Adrenal gland (tissue), 12 donors: ENCODE measurements around the gene ZG16. TPM values are rescaled to one million over a fixed set of nuclear protein-coding genes. Genes with fewer than 3 reads are reported as not detected.
A peak's percentile ranks its signal among the peaks of the same experiment; 100 is the strongest.

Experiments
- DNase-seq, 7 donors: peaks; one replicate each; pipeline ENCODE4 v3.0.0-alpha.2; 2019 to 2020
- H3K27ac ChIP-seq, 5 donors: fragments of 200-600 bp; sonication (generic) in 4 of 5; 1 replicate in 3 of 5; 2 replicates in 2 of 5; pipeline versions ENCODE4 v1.5.1 to v1.8.0; 2016 to 2020; ENCODE audit warnings: mild to moderate bottlenecking in 1 of 5
- H3K27me3 ChIP-seq: fragments of 200-600 bp; 2 replicates; pipeline ENCODE4 v1.8.0; 2021
- H3K36me3 ChIP-seq, 2 donors: fragments of 200-600 bp; replicated peaks in 1 of 2; 1 replicate in 1 of 2; 2 replicates in 1 of 2; pipeline versions ENCODE4 v1.5.1 to v1.8.0; 2018 to 2022
- H3K4me1 ChIP-seq, 2 donors: fragments of 200-600 bp; replicated peaks in 1 of 2; 1 replicate in 1 of 2; 2 replicates in 1 of 2; pipeline versions ENCODE4 v1.5.1 to v1.8.0; 2018 to 2021
- H3K4me3 ChIP-seq, 4 donors: fragments of 200-600 bp; sonication (generic) in 3 of 4; one replicate each; pipeline ENCODE4 v1.5.1; 2016 to 2018
- H3K9me3 ChIP-seq, 3 donors: fragments of 200-600 bp; sonication (generic) in 1 of 3; replicated peaks in 1 of 3; 1 replicate in 2 of 3; 2 replicates in 1 of 3; pipeline versions ENCODE4 v1.5.1 to v1.8.0; 2016 to 2021
- POLR2A ChIP-seq, 2 donors: fragments of 450-650 bp; IDR thresholded peaks; one replicate each; pipeline ENCODE4 v1.6.1; 2017; ENCODE audit warnings: antibody characterized with exemption in 2 of 2, mild to moderate bottlenecking in 2 of 2, moderate library complexity in 1 of 2
- WGBS, 4 donors: extraction: QIAGEN DNeasy Blood & Tissue Kit in 2 of 4; methylation state at CpG; one replicate each; pipeline versions ENCODE4 v1.1.5 to v1.1.7; 2013 to 2017; 5-methylcytosine and 5-hydroxymethylcytosine counted together
- intact Hi-C, 2 donors: fragments of 100-400 bp; cut with DNase I; formaldehyde crosslinking; loops; one replicate each; pipeline versions ENCODE4 v1.14.1 to v1.15.0; 2022 to 2023
- polyA plus RNA-seq, 3 donors: library from polyadenylated mRNA; stranded (reverse); fragments of 200-250 nt in 2 of 3; fragments of 350-450 nt in 1 of 3; fragmentation: Illumina TruSeq in 1 of 3; extraction: RNeasy Lipid Tissue Mini Kit (QIAGEN cat#74804) in 1 of 3; gene quantifications; one replicate each; pipeline ENCODE4 v1.2.3, GENCODE V29; 2013 to 2014
- total RNA-seq, 9 donors: library from RNA; depleted of rRNA in 4 of 9; stranded (reverse); fragments of >200 nt in 4 of 9; fragments of 120-200 nt in 1 of 9; fragmentation: NEBNext Ultra II Directional in 1 of 9; extraction: Animal tissue kit (Norgen Biotek cat#: 25700) in 1 of 9; gene quantifications; one replicate each; pipeline versions ENCODE4 v1.1.0 to v1.2.4, GENCODE V29; 2013 to 2023
- TF ChIP-seq, protein P1 (sequence below), 6 experiments: fragments of 450-650 bp in 4 of 6; fragments of 200-600 bp in 2 of 6; sonication (generic) in 1 of 6; IDR thresholded peaks; 1 replicate in 5 of 6; 2 replicates in 1 of 6; pipeline versions ENCODE4 v1.5.1 to v1.8.0; 2016 to 2021; ENCODE audit warnings: antibody characterized with exemption in 6 of 6, mild to moderate bottlenecking in 2 of 6, moderate library complexity in 1 of 6
- donor health status: healthy with polysubstance abuse.
- donor health status: Bipolar disorder and iron deficiency.
- donor health status: DM: yes; HTN: yes; CAD: no.
- donor health status: DM: no; HTN: no; CAD: no.
- donor health status: DM: no; HTN: no; CAD: no.
- donor health status: DM: yes; HTN: yes; CAD: no.

The ZG16 gene
- total and polyA plus RNA-seq, 12 donors, result 0.07 to 0.20 (median 0.14) TPM; not detected in 8

DNA sequence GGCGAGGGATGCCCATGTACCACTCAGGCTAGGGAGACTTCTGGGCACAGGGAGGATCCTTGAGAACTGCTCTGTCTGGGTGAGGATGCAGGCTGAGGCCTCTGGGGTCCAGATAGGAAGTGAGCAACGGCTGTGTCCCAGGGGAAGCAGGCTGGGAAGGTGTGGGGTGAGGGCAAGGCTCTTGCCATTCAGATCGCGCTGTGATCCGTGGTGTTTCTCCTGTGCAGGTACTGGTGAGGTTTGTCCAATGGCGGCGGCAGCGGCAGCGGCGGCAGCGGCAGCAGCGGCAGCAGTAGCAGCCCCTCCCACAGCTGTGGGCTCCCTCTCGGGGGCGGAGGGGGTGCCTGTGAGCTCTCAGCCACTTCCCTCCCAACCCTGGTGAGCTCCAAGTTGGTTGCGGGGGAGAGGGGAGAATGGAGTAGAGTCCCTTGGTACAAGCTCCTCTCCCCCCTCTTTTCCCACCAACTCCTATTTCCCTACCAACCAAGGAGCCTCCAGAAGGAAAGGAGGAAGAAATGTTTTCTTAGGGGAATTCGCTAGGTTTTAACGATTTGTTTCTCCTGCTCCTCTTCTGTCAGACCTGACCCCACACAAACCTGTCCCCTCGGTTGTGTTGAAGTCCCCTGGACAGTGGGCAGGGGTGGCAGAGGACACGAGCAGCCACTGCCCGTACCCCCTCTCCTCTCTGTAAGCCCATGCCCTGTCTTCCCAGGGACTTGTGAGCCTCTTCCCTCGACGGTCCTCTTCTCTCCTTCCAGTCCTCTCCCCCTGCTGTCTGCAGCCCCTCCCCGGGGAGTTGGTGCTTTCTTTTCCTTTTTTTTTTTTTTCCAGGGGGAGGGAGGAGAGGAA, 32.0 kb downstream of the ZG16 start:
- peak overlapping the region; percentile 62 to 97 (median 93) for H3K27ac ChIP-seq

DNA sequence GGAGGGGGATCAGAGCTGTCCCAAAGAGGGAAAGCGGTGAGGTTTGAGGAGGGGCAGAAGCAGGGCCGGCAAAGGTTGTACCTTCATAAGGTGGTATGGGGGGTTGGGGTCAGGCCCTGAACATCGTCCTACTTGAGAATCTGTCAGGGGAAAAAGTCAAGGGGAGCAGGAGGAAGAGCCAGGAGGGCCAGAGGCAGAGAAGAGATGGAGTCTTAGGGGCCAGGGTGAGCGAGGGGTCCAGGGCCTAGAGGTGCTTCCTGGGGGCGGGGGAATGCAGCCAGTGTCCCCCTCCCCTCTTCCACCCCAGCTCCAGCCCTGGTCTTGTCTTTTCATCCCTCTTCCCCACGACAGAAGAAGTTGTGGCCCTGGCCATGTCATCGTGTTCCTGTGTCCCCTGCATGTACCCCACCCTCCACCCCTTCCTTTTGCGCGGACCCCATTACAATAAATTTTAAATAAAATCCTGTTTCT, 32.7 kb downstream of the ZG16 start:
- Histone ChIP-seq H3K9me3 (no peaks in the 10 kb centered on the region), H3K27ac (peak overlapping the region; percentile 62 to 97 (median 82)), H3K4me3 (no peak overlapping the region), H3K27me3 (no peaks in the 10 kb centered on the region), H3K4me1 (peaks cover 34 to 61% of the 10 kb centered on the region in 2 donors), H3K36me3 (peaks cover 0 to 18% of the 10 kb centered on the region in 2 donors)
- TF ChIP-seq POLR2A (IDR thresholded peaks at IDR 0.05), result no peak
- TF ChIP-seq, protein P1, sequence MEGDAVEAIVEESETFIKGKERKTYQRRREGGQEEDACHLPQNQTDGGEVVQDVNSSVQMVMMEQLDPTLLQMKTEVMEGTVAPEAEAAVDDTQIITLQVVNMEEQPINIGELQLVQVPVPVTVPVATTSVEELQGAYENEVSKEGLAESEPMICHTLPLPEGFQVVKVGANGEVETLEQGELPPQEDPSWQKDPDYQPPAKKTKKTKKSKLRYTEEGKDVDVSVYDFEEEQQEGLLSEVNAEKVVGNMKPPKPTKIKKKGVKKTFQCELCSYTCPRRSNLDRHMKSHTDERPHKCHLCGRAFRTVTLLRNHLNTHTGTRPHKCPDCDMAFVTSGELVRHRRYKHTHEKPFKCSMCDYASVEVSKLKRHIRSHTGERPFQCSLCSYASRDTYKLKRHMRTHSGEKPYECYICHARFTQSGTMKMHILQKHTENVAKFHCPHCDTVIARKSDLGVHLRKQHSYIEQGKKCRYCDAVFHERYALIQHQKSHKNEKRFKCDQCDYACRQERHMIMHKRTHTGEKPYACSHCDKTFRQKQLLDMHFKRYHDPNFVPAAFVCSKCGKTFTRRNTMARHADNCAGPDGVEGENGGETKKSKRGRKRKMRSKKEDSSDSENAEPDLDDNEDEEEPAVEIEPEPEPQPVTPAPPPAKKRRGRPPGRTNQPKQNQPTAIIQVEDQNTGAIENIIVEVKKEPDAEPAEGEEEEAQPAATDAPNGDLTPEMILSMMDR (IDR thresholded peaks at IDR 0.05), result no peak
- WGBS, 4 donors, result 18 to 28% (median 24%) methylated on average over 9 of the region's 9 CpGs
- intact Hi-C loops, result no loop called here
- DNase-seq, result peak in 3 of 7 donors; percentile 12 to 36 (median 22)

More for the DNA sequence above, 32.0 kb downstream of the ZG16 start:
- intact Hi-C loops, result no loop called here
- peaks cover 34 to 56% of the 10 kb centered on the region in 2 donors for H3K4me1 ChIP-seq
- H3K36me3 ChIP-seq, result peaks cover 0 to 18% of the 10 kb centered on the region in 2 donors
- DNase-seq, result peak in 6 of 7 donors; percentile 23 to 66 (median 46)
- no peak overlapping the region for H3K4me3 ChIP-seq
- H3K9me3 ChIP-seq, result no peaks in the 10 kb centered on the region
- H3K27me3 ChIP-seq, result no peaks in the 10 kb centered on the region
- WGBS, 4 donors, result 45 to 56% (median 54%) methylated on average over 13 to 23 of the region's 23 CpGs
- peak in 1 of 2 donors; percentile 5 for TF ChIP-seq POLR2A (IDR thresholded peaks at IDR 0.05)
- TF ChIP-seq, protein P1 (IDR thresholded peaks at IDR 0.05), result no peak

DNA sequence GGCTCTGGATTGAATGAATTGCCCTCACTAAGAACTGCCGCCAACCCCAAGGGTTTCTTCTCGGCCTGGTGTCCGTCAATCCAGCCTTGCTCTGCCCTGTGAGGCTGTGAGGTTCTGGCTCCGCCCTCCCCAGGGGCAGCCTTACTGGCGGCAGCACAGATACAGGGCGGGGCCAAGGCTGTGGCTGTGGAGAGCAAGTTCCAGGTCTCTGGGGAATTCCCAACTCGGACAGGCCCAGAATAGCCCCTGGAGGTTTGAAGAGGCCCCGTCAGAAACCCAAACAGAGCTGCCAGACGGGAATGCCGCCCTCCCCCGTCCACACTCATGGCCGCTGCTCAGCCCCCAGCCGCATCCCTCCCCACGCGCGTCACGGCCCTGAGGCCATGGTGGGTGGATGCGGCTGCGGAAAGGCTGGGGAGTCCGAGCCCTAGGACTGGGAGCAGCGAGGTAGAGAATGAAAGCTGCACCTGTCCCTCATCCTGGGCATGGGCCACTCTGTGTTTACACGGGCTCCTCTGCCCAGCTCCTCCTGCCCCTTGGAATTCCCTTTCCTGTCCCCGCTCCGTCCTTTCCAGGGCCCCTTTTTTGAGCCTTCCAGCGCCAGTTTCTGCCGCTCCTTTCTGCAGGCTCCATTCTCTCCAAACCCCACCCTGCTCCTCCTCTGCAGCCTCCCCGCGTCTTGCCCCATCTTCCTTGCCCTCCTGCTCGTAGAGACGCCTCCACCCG, 33.3 kb downstream of the ZG16 start:
- 1% methylated on average over 18 to 31 of the region's 31 CpGs for WGBS, 4 donors

More for the DNA sequence above, 33.3 kb downstream of the ZG16 start:
- Histone ChIP-seq H3K36me3 (peaks cover 0 to 18% of the 10 kb centered on the region in 2 donors), H3K9me3 (no peaks in the 10 kb centered on the region), H3K4me3 (peak overlapping the region in 3 of 4 donors; percentile 15 to 59 (median 25)), H3K27me3 (no peaks in the 10 kb centered on the region), H3K27ac (peak overlapping the region; percentile 62 to 97 (median 82)), H3K4me1 (peaks cover 34 to 61% of the 10 kb centered on the region in 2 donors)
- peak; percentile 94 to 99 (median 98) for DNase-seq
- intact Hi-C loops, result no loop called here
- TF ChIP-seq POLR2A (IDR thresholded peaks at IDR 0.05), result peak; percentile 34 to 75
- TF ChIP-seq, protein P1 (IDR thresholded peaks at IDR 0.05), result no peak
